SU-DHL-6 (cell line): ENCODE measurements around the gene IFIT1.
A peak's percentile ranks its signal among the peaks of the same experiment; 100 is the strongest.

ENCODE experiments used
- EZH2phosphoT487 ChIP-seq: fragments of 200-600 bp; sonication (generic), shearing (Covaris generic); conservative IDR thresholded peaks from 2 replicates; pipeline ENCODE4 v1.6.1; 2018; ENCODE audit warnings: mild to moderate bottlenecking, antibody characterized with exemption, low read length, moderate library complexity, mixed read lengths
- TF ChIP-seq, protein P1 (sequence below): fragments of 200-600 bp; sonication (generic); IDR thresholded peaks from one replicate; pipeline ENCODE4 v1.5.1; 2017; ENCODE audit warnings: antibody characterized with exemption, mild to moderate bottlenecking, low read length, moderate library complexity; ENCODE audit not compliant: insufficient read depth, poor library complexity, severe bottlenecking

DNA sequence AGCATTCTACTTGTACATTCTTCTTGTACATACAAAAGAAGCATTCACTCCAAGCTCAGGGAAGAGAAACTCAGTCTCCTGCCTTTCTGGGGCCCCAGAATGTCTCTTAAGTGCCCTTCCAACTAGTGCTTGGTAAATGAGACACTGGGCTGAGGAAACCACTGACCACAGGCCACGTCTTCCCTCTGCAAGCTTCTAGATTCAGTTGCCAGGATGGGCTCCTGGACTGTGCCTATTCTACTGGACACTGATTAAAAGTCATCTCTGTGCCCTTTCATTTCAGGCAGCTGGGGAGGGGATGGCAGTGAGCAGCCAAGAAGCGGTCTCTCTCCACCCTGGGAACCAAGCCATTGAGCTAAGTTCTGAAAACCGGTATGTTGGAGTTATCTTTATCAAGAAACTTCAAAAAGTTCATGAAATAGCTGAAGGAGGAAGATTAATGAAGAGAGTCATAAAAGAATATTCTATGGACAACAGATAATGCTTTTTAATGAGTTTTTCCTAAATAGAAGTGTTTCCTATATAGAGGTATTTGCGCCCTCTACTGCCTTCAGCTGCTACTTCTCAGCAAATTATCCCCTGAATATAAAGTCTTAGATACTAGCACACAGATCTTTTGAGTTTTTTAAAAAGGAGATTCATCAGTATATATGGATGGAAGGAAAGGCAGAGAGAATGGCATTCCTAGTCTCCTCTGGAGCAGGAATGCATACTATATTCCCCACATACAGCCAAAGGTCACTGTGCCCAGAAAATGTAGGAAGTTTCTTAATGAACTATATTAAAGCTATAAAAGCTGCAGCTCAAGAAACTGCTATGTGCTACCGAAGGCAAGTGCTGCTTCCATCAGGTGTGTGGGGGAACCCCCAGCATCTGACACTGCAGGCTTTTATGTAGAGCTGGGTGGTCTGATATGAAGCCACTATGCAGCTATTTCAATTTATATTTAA, 23.0 kb upstream of the IFIT1 start:
- TF ChIP-seq, protein P1, sequence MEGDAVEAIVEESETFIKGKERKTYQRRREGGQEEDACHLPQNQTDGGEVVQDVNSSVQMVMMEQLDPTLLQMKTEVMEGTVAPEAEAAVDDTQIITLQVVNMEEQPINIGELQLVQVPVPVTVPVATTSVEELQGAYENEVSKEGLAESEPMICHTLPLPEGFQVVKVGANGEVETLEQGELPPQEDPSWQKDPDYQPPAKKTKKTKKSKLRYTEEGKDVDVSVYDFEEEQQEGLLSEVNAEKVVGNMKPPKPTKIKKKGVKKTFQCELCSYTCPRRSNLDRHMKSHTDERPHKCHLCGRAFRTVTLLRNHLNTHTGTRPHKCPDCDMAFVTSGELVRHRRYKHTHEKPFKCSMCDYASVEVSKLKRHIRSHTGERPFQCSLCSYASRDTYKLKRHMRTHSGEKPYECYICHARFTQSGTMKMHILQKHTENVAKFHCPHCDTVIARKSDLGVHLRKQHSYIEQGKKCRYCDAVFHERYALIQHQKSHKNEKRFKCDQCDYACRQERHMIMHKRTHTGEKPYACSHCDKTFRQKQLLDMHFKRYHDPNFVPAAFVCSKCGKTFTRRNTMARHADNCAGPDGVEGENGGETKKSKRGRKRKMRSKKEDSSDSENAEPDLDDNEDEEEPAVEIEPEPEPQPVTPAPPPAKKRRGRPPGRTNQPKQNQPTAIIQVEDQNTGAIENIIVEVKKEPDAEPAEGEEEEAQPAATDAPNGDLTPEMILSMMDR: peak; percentile 63
- no peak for TF ChIP-seq EZH2phosphoT487
